NCI-H128 (cell line): ENCODE results near the gene IVNS1ABP.
"Not testable (repeated sequence)": the region's sequence is repeated elsewhere in the genome, so short reads cannot be mapped to it uniquely, and the experiment has no call there.

ENCODE experiments used
- DNase-seq: peaks from one replicate; lab custom pipeline; 2025; ENCODE audit not compliant: unreplicated experiment; lab: John Stamatoyannopoulos, UW

Gene IVNS1ABP

DNA sequence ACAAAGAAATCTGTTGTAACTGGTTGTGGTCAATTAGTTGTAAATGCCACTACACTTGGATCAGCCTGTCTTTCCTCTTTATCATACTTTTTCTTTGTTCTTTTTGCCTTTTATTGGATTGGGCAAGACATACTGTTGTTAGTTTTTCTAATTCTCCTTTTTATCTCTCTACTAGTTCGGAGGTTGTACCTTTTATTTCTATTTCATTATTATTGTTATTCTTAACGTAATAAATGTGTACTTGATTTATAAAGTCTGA lies 59.2 kb downstream of the IVNS1ABP start:
- DNase-seq, result no peak

- not testable (repeated sequence) for DNase-seq
Observed at GRCh38 chr1:185257116-185257949, 59.7 kb downstream of the IVNS1ABP start.

GRCh38 chr1:185255595-185255994 lies 61.4 kb downstream of the IVNS1ABP start:
- not testable (repeated sequence) for DNase-seq

DNA sequence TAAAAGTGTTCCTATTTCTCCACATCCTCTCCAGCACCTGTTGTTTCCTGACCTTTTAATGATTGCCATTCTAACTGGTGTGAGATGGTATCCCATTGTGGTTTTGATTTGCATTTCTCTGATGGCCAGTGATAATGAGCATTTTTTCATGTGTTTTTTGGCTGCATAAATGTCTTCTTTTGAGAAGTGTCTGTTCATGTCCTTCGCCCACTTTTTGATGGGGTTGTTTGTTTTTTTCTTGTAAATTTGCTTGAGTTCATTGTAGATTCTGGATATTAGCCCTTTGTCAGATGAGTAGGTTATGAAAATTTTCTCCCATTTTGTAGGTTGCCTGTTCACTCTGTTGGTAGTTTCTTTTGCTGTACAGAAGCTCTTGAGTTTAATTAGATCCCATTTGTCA lies 64.6 kb downstream of the IVNS1ABP start:
- DNase-seq, result not testable (repeated sequence)

GRCh38 chr1:185251928-185252327 lies 65.1 kb downstream of the IVNS1ABP start:
- not testable (repeated sequence) for DNase-seq

- DNase-seq, result no peak
Observed at GRCh38 chr1:185250063-185250462, 67.0 kb downstream of the IVNS1ABP start.

DNA sequence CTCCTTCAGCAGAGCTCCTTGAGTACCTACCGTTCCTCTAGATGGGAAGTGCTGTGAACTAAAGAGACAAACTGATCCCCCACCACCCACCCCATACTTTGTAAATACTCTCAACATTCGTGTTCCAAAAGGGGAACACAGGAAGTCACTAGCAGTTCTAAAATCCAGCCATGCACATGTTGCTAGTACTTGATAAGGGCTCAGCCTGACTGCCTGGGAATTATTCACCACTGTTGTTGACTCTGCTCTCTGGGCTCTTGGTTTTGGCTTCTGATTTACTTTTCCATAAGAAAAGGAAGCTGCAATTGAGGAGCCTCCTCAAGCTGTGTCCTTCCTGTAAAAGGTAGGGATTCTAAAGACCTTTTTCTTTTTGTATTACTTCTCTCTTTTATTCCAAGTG lies 67.5 kb downstream of the IVNS1ABP start:
- no peak for DNase-seq
